HL-60 (cell line): ENCODE data around the gene AGGF1.

Experiments
- POLR2AphosphoS5 ChIP-seq: IDR thresholded peaks from 2 replicates; pipeline ENCODE4 v1.6.1; 2012; ENCODE audit warnings: low read depth
- SPI1 ChIP-seq: IDR thresholded peaks from 2 replicates; pipeline ENCODE4 v1.6.1; 2012; ENCODE audit warnings: low read depth, mild to moderate bottlenecking, borderline replicate concordance
- TF ChIP-seq, protein P1 (sequence below): IDR thresholded peaks from one replicate; pipeline ENCODE4 v1.5.1; 2011; ENCODE audit warnings: low read length, control low read depth, inconsistent platforms; ENCODE audit not compliant: insufficient read depth

DNA sequence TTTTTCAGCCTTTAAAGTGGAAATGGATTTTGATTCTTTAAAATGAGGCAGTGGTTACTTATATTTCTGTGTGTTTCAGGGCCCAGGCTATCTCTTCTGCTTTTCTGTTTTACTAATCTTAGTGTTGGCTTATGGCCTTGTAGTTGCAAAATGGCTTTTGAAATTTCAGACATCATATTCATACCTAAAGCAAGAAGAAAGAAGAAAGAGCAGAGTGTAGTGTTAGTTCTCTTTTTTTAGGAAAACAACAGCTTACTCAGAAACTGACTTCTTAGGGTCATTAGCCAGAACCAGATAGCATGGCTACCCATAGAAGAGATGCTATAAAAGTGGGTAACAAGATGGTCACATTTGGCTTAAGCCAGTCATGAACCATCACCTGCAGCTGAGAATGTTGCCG lies 36.0 kb downstream of the AGGF1 start:
- TF ChIP-seq, protein P1, sequence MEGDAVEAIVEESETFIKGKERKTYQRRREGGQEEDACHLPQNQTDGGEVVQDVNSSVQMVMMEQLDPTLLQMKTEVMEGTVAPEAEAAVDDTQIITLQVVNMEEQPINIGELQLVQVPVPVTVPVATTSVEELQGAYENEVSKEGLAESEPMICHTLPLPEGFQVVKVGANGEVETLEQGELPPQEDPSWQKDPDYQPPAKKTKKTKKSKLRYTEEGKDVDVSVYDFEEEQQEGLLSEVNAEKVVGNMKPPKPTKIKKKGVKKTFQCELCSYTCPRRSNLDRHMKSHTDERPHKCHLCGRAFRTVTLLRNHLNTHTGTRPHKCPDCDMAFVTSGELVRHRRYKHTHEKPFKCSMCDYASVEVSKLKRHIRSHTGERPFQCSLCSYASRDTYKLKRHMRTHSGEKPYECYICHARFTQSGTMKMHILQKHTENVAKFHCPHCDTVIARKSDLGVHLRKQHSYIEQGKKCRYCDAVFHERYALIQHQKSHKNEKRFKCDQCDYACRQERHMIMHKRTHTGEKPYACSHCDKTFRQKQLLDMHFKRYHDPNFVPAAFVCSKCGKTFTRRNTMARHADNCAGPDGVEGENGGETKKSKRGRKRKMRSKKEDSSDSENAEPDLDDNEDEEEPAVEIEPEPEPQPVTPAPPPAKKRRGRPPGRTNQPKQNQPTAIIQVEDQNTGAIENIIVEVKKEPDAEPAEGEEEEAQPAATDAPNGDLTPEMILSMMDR: no peak
- TF ChIP-seq SPI1 (no peak; the same call in 1 of the 2 replicates), POLR2AphosphoS5 (no peak)
